HEK293 (cell line): ENCODE data around the gene OVCH1.

Source experiments
- GLIS1 ChIP-seq: fragments of 450-650 bp; formaldehyde crosslinking; IDR thresholded peaks from 2 replicates; pipeline ENCODE4 v1.5.1; 2016; ENCODE audit warnings: missing biosample characterization, missing genetic modification characterization
- ZNF157 ChIP-seq: fragments of 450-650 bp; formaldehyde crosslinking; IDR thresholded peaks from 2 replicates; pipeline ENCODE4 v1.5.1; 2016; ENCODE audit warnings: missing biosample characterization, missing genetic modification characterization
- ZNF19 ChIP-seq: fragments of 450-650 bp; formaldehyde crosslinking; IDR thresholded peaks from 2 replicates; pipeline ENCODE4; 2016; ENCODE audit warnings: missing biosample characterization, missing genetic modification characterization, low read depth
- ZNF580 ChIP-seq: fragments of 450-650 bp; formaldehyde crosslinking; IDR thresholded peaks from 2 replicates; pipeline ENCODE4 v1.5.1; 2016; ENCODE audit warnings: missing biosample characterization, missing genetic modification characterization
- TF ChIP-seq, protein P1 (sequence below): fragments of 450-650 bp; formaldehyde crosslinking; IDR thresholded peaks from 2 replicates; pipeline ENCODE4 v1.5.1; 2016; ENCODE audit warnings: missing biosample characterization, missing genetic modification characterization

DNA sequence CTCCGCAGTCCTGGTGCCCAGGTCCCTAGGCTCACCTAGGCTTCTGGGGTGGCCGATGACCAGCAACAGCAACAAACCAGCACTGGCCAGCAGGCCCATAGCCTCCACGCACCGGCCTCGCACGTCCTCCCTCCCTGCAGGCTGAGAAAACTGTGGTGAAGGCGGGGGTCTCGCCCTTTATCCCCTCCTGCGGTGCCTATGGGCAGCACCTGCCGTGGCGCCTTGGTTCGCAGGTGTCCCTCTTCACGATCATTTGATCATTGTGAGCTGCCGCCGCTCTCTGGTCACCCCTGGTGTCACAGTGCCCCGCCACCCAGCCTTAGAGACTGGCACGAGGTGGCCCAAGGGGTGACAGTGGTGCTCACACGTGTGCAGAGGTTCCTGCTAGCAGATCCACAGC is at the start of gene OVCH1:
- TF ChIP-seq, protein P1, sequence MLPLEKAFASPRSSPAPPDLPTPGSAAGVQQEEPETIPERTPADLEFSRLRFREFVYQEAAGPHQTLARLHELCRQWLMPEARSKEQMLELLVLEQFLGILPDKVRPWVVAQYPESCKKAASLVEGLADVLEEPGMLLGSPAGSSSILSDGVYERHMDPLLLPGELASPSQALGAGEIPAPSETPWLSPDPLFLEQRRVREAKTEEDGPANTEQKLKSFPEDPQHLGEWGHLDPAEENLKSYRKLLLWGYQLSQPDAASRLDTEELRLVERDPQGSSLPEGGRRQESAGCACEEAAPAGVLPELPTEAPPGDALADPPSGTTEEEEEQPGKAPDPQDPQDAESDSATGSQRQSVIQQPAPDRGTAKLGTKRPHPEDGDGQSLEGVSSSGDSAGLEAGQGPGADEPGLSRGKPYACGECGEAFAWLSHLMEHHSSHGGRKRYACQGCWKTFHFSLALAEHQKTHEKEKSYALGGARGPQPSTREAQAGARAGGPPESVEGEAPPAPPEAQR (tag by site-specific recombination) = no peak
- TF ChIP-seq GLIS1 (tag by site-specific recombination) (no peak), ZNF19 (tag by site-specific recombination) (no peak), ZNF580 (no peak), ZNF157 (no peak)
